ENCODE results near the gene ARTN.

The ARTN gene

DNA sequence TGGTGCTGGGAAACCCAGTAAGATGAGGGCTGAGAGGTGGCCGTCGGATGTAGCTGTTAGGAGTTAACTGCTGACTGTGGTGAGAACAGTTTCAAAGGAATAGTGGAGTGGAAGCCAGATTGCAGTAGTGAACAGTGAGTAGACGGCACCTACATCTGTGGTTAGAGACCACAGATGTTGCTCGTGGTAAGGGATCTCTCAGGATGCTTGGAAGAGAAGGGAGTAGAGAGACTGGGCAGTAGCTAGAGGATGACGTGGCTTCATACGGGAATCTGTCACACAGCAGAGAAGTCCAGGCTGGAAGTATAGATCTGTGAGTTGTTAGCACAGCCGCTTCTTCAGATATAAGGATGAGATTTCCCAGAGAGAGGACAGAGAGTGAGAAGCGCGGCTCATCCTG is 7.8 kb upstream of the ARTN start:
- DNase-seq (ENCODE audit: low spot score): no peak

DNA sequence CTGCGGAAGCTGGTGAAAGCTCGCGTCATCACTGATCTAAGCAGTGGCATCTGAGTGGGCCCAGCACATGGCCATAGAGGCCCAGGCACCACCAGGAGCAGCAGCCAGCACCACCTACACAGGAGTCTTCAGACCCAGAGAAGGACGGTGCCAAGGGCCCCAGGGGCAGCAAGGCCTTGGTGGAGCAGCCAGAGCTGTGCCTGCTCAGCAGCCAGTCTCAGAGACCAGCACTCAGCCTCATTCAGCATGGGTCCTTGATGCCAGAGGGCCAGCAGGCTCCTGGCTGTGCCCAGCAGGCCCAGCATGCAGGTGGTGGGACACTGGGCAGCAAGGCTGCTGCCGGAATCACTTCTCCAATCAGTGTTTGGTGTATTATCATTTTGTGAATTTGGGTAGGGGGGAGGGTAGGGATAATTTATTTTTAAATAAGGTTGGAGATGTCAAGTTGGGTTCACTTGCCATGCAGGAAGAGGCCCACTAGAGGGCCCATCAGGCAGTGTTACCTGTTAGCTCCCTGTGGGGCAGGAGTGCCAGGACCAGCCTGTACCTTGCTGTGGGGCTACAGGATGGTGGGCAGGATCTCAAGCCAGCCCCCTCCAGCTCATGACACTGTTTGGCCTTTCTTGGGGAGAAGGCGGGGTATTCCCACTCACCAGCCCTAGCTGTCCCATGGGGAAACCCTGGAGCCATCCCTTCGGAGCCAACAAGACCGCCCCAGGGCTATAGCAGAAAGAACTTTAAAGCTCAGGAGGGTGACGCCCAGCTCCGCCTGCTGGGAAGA is 3.2 kb upstream of the ARTN start:
- peak; percentile 59 for DNase-seq (ENCODE audit: low spot score)

- DNase-seq (ENCODE audit: low spot score): no peak
Observed at GRCh38 chr1:43930949-43931275, 2.7 kb upstream of the ARTN start.

DNA sequence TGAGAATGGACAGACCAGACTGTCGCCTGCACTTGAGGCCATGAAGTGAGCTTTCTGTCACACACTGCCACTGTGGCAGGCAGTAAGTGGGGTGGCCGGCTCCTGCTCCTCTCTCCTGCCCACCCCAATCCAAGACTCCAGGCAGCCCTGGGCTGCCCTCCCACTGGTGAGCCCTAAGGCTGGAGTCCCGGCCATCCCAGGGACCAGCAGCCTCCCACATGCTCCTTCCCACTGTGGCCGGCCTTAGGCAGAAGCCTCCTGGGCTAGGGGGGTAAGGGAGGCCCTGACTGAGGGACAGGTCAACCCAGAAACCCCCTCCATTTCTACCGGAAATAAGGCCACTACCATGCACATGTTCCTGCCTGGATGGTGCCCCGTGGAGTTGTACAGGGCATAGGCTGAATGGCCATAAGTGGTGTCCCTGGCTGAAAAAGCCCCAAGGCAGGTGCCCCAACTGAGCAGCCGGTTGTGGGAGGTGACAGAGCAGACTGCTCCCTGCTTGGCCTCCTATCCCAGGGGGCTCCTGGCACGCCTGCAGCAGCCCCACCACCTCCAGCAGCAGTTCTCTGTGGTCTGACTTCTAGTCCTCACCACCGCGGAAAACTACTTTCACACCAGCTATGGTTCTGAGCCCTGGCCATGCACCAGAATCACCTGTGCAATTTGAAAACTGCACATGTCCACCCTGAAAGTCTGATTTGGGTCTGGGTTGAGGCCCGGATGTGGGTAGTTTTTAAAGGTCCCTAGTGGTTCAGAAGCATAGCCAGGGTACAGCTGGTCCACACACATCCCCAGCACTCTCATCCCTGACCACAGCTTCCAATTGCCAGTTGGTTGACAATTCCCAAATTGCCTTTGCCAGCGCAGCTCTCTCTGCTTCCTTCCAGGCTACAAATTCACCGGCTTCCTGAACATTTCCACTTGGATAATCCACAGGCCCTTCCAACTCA is 1.6 kb upstream of the ARTN start:
- DNase-seq (ENCODE audit: low spot score): no peak

- no peak for DNase-seq (ENCODE audit: low spot score)
Observed at GRCh38 chr1:43932786-43933385, 715 bp upstream of the ARTN start.

GRCh38 chr1:43934101-43934985 is 742 bp downstream of the ARTN start:
- peak; percentile 79 for DNase-seq (ENCODE audit: low spot score)

DNA sequence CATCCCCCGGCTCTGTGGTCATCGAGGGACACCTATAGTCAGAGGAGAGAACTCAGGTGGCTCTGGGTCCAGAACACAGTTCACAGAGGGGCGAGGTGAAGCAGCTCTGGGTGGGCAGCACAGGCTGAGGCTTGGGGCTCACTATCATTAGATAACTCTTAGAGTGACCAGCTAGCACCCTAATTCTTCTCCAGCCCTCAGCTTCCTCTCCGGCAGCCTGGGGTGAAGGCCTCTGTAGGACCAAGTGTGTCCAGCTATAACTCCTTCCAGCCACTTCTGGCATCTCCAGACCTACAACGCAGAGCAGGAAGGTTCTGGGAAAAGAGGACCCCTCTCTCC is 1.4 kb downstream of the ARTN start:
- no peak for DNase-seq (ENCODE audit: low spot score)

- no peak for DNase-seq (ENCODE audit: low spot score)
Observed at GRCh38 chr1:43935711-43936427, 2.3 kb downstream of the ARTN start.

DNA sequence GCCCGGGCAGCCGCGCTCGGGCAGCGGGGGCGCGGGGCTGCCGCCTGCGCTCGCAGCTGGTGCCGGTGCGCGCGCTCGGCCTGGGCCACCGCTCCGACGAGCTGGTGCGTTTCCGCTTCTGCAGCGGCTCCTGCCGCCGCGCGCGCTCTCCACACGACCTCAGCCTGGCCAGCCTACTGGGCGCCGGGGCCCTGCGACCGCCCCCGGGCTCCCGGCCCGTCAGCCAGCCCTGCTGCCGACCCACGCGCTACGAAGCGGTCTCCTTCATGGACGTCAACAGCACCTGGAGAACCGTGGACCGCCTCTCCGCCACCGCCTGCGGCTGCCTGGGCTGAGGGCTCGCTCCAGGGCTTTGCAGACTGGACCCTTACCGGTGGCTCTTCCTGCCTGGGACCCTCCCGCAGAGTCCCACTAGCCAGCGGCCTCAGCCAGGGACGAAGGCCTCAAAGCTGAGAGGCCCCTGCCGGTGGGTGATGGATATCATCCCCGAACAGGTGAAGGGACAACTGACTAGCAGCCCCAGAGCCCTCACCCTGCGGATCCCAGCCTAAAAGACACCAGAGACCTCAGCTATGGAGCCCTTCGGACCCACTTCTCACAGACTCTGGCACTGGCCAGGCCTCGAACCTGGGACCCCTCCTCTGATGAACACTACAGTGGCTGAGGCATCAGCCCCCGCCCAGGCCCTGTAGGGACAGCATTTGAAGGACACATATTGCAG is 3.0 kb downstream of the ARTN start:
- peak; percentile 51 for DNase-seq (ENCODE audit: low spot score)

- DNase-seq (ENCODE audit: low spot score): no peak
Observed at GRCh38 chr1:43937179-43937865, 3.7 kb downstream of the ARTN start.

GRCh38 chr1:43938383-43938782 is 4.8 kb downstream of the ARTN start:
- DNase-seq (ENCODE audit: low spot score): no peak

- no peak for DNase-seq (ENCODE audit: low spot score)
Observed at GRCh38 chr1:43938892-43939587, 5.4 kb downstream of the ARTN start.

- DNase-seq (ENCODE audit: low spot score): no peak
Observed at GRCh38 chr1:43942411-43942810, 8.8 kb downstream of the ARTN start.

GRCh38 chr1:43944860-43945259 is 11.3 kb downstream of the ARTN start:
- DNase-seq (ENCODE audit: low spot score): no peak

DNA sequence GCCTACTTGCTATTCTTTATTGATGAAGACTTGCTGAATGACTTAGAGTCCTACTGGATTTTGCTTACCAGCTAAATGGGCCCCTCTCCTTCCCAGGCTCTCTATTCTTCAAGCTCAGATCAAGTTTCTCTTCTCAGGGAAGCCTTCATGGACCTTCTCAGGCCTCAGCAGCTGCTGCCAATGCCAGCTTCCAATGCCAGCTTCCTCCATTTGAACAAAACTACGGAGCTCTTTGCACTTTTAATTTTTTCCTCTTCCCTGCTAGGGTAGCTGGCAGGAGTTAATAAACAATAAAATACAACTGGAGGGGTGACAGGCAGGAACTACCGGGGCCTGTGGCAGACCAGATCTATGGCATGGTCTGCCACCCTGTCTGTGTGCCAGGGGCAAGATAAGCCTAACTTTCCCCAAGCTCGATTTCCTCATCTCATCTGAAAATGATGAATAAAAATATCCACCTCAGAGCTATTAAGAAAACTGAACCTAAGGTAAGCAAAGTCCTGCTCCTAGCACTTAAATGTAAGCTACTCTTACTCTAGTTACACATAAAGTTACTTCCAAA is 12.2 kb downstream of the ARTN start:
- no peak for DNase-seq (ENCODE audit: low spot score)

GRCh38 chr1:43946236-43947060 is 12.8 kb downstream of the ARTN start, which contains the start of gene IPO13:
TSS of gene IPO13 (plus strand) at chr1:43946950. CDS start at chr1:43947601, 651 bp downstream.
- peak; percentile 97 for DNase-seq (ENCODE audit: low spot score)

- DNase-seq (ENCODE audit: low spot score): peak; percentile 53
Observed at GRCh38 chr1:43947061-43947873, 13.7 kb downstream of the ARTN start.
